DND-41 (cell line): ENCODE results near the gene TM4SF1.

Experiments used
- ATAC-seq: fragments of 200-7000 bp; cut with Tn5 transposase; 3 replicates; pipeline ENCODE4 v1.9.1; 2021; ENCODE audit warnings: low read depth; ENCODE audit not compliant: insufficient read depth
- DNase-seq: peaks from one replicate; pipeline ENCODE4 v3.0.0-alpha.2; 2020
- H2AFZ ChIP-seq: 2 replicates; pipeline ENCODE4 v1.6.0; 2012; ENCODE audit warnings: low read depth, low read length
- H3K27ac ChIP-seq: 2 replicates; pipeline ENCODE4 v1.5.1; 2012; ENCODE audit warnings: low read length, inconsistent platforms
- H3K27me3 ChIP-seq: fragments of 200-600 bp; sonication (generic); 2 replicates; pipeline ENCODE4 v1.6.0; 2012; ENCODE audit warnings: low read length, mild to moderate bottlenecking, inconsistent platforms; ENCODE audit not compliant: insufficient read depth, poor library complexity
- H3K36me3 ChIP-seq: 2 replicates; pipeline ENCODE4 v1.5.1; 2012; ENCODE audit warnings: low read length, inconsistent platforms; ENCODE audit not compliant: insufficient read depth
- H3K4me1 ChIP-seq: 2 replicates; pipeline ENCODE4 v1.5.1; 2012; ENCODE audit warnings: mild to moderate bottlenecking, low read length; ENCODE audit not compliant: insufficient read depth
- H3K4me2 ChIP-seq: 2 replicates; pipeline ENCODE4 v1.6.0; 2012; ENCODE audit warnings: mild to moderate bottlenecking, moderate library complexity, low read length, inconsistent platforms; ENCODE audit not compliant: insufficient read depth
- H3K4me3 ChIP-seq, 2 experiments: fragments of 200-600 bp in 1 of 2; shearing (Covaris generic) in 1 of 2; 2 replicates each; pipeline ENCODE4 v1.5.1; 2012 to 2016; ENCODE audit warnings: inconsistent platforms in 2 of 2, low read length in 2 of 2, mild to moderate bottlenecking in 2 of 2, low read depth in 1 of 2, moderate library complexity in 1 of 2
- H3K79me2 ChIP-seq: 2 replicates; pipeline ENCODE4 v1.6.0; 2012; ENCODE audit warnings: low read length, inconsistent platforms; ENCODE audit not compliant: insufficient read depth
- H3K9ac ChIP-seq: 2 replicates; pipeline ENCODE4 v1.6.0; 2012; ENCODE audit warnings: low read depth, mild to moderate bottlenecking, inconsistent platforms, low read length, moderate library complexity
- H3K9me3 ChIP-seq: 2 replicates; pipeline ENCODE4 v1.5.1; 2012; ENCODE audit warnings: low read length, moderate library complexity, mild to moderate bottlenecking, inconsistent platforms; ENCODE audit not compliant: insufficient read depth, severe bottlenecking
- H4K20me1 ChIP-seq: 2 replicates; pipeline ENCODE4 v1.6.0; 2012; ENCODE audit warnings: low read length; ENCODE audit not compliant: insufficient read depth
- CTCF ChIP-seq: IDR thresholded peaks from 2 replicates; pipeline ENCODE4 v1.5.1; 2012; ENCODE audit warnings: borderline replicate concordance, low read length, moderate library complexity, mild to moderate bottlenecking; ENCODE audit not compliant: poor library complexity, severe bottlenecking; ENCODE audit errors: extremely low read depth
- EZH2 ChIP-seq: IDR thresholded peaks from 3 replicates; pipeline ENCODE4 v1.6.1; 2012; ENCODE audit warnings: borderline replicate concordance, low read depth, mild to moderate bottlenecking, moderate library complexity, low read length, inconsistent platforms; ENCODE audit not compliant: severe bottlenecking

TM4SF1 gene

DNA sequence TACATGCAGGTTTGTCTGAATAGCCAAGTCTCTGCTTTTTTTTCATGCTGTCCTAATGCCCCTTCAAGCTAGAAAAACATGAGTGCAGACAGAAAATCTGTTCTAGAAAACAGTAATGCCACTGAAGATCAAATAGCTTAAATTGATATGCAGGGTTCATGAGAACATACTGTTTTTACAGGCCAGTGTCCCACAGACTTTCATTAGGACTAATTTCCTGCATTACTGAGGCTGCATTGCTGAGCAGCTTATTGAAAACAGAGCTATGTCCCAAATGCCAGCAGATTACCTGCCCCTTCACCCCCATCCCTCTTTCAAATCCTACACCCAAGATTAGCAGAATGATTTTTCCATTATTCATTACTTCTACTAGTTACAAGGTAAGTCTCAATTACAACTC, 44.7 kb downstream of the TM4SF1 start:
- DNase-seq, result no peak
- no peaks in the 10 kb centered on the region for H3K79me2 ChIP-seq
- no peak overlapping the region for H3K4me2 ChIP-seq
- no peaks in the 10 kb centered on the region for H3K9me3 ChIP-seq
- no peaks in the 10 kb centered on the region for H3K4me1 ChIP-seq
- no peaks in the 10 kb centered on the region for H4K20me1 ChIP-seq
- no peak overlapping the region for H3K9ac ChIP-seq
- no peak overlapping the region for H3K4me3 ChIP-seq
- TF ChIP-seq EZH2 (no peak), CTCF (no peak)
- no peaks in the 10 kb centered on the region for H3K36me3 ChIP-seq
- H3K27ac ChIP-seq, result no peak overlapping the region
- H3K27me3 ChIP-seq, result peaks cover 3% of the 10 kb centered on the region
- no peak for ATAC-seq
- no peak overlapping the region for H2AFZ ChIP-seq

GRCh38 chr3:149332227-149332765, 45.2 kb downstream of the TM4SF1 start:
- Histone ChIP-seq H3K9me3 (no peaks in the 10 kb centered on the region), H3K4me2 (no peak overlapping the region), H3K9ac (no peak overlapping the region), H3K4me3 (no peak overlapping the region), H3K79me2 (no peaks in the 10 kb centered on the region), H2AFZ (no peak overlapping the region), H4K20me1 (no peaks in the 10 kb centered on the region), H3K27ac (no peak overlapping the region), H3K27me3 (peaks cover 3% of the 10 kb centered on the region), H3K36me3 (no peaks in the 10 kb centered on the region), H3K4me1 (no peaks in the 10 kb centered on the region)
- ATAC-seq (no peak), DNase-seq (no peak)
- TF ChIP-seq CTCF, result no peak
- TF ChIP-seq EZH2, result no peak

- Histone ChIP-seq H3K79me2 (no peaks in the 10 kb centered on the region), H2AFZ (no peak overlapping the region), H4K20me1 (no peaks in the 10 kb centered on the region), H3K4me2 (no peak overlapping the region), H3K27ac (no peak overlapping the region), H3K4me1 (no peaks in the 10 kb centered on the region), H3K36me3 (no peaks in the 10 kb centered on the region), H3K9me3 (no peaks in the 10 kb centered on the region), H3K27me3 (peaks cover 3% of the 10 kb centered on the region), H3K4me3 (no peak overlapping the region), H3K9ac (no peak overlapping the region)
- no peak for DNase-seq
- no peak for ATAC-seq
- TF ChIP-seq CTCF (no peak), EZH2 (no peak)
Measured at GRCh38 chr3:149331396-149331795, 46.1 kb downstream of the TM4SF1 start.
